GM18870 (cell line): Measurements from ENCODE around the gene P2RY2.
"Not testable (repeated sequence)": the region's sequence is repeated elsewhere in the genome, so short reads cannot be mapped to it uniquely, and the experiment has no call there.

ENCODE experiments used
- ATAC-seq: cut with Tn5 transposase; IDR thresholded peaks from one replicate; pipeline ENCODE4 v1.9.1; 2021; ENCODE audit warnings: moderate library complexity; ENCODE audit not compliant: unreplicated experiment

The P2RY2 gene

DNA sequence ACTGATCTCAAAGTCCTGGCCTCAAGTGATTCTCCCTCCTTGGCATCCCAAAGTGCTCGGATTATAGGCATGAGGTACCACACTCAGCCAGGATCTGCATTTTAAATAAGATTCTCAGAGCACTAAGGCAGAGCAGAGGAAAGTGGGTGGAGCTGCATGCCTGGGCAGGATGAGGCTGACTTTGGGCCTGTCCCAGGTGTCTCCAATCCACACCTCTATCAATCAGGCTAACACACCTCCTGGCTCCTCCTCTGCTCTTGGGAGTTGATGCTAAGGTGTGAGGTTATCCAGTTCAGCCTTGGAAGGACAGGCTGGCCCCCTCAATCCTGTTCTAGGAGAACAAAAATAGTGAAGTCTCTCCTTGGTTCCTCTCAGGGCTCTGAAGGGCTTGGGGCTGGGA, 30.2 kb upstream of the P2RY2 start:
- no peak for ATAC-seq

DNA sequence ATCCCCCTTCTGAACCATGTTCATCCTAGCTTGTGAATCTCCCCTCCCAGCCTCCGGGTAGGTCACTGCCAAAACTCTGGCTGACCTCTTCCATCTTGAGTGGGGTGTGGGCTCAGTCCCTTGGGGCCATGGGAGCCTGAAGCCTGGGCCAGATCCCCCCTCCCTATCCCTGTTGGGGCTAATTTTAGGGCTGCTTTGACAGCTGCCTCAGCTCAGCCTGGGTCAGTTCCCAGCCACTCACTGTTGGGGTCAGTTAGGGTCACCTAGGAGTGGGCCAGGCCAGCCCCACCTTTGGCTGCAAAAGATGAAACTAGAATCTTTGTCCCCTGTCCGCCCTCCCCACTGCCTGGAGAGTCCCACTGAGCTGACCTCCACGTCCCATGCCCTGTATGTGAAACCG, 29.8 kb upstream of the P2RY2 start:
- no peak for ATAC-seq

DNA sequence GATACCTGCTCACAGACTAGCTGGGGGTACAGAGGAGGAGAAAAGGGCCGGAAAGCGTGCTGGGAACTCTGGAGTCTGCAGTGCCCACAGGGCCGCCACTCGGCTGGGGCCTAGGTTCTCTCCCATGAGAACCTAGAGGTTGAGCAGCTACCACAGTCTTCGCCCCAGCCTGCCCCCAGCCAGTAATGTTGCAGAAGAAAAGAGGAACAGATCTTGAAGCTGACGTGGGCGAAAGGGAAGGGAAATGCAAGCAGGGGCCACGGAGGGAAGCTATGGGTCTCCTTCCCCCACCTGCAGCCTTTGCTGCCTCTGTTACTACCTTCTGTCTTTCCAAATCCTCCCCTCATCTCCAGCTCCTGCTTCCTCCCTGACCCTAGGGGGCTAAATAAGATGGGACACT, 28.8 kb upstream of the P2RY2 start:
- no peak for ATAC-seq

DNA sequence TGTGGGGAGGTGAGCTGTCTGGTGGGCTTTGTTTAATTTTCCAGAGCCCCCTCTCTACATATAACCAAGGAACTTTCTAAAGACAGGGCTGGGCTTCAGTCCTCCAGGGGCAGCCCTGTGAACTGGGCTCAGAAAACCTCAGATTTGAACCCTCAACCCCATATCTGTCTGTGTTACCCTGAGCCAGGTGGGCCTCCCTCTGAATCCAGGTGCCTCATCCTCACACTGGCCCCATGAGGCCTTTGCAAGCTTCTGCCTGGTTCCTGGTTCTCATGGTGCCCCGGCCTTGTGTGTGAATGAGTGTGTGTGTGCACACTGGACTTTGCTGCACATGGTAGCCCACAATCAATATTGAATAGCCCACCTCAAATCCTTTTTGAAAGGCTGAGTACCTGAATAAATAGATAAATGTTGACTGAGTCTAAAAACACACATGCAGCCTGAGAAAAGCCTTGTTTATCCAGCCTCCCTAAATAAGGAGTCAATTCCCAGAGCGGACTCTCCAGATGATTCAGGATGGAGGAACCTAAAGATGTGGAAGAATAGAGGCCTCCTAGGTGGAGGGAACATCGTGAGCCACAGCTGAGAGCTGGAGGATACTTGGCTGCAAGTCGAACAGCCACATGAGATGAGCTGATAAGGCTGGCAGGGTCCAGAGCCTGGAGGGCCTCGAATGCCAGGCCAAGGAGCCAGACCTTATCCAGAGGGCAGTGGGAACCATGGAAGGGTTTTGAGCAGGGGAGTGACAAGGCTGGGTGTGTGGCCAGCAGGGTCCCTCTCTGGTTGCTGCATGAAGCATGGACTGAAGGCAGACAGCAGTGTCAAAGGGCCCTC, 28.1 kb upstream of the P2RY2 start:
- ATAC-seq, result no peak

DNA sequence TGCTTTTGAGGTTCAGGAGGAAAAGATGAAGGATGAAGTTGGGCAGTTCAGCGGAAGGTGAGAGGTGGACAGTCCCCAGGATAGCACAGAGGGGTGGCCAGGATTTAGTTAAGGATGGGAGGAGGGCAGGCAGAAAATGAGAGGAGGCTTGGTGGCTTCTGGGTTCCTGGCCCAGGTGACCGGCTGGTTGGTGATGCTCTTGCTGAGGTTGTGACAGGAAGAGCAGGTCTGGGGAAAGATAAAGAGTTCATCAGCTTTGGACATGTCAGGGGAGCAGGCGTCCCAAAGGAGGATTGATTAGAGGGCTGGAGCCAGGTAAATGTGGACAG, 27.6 kb upstream of the P2RY2 start:
- no peak for ATAC-seq

DNA sequence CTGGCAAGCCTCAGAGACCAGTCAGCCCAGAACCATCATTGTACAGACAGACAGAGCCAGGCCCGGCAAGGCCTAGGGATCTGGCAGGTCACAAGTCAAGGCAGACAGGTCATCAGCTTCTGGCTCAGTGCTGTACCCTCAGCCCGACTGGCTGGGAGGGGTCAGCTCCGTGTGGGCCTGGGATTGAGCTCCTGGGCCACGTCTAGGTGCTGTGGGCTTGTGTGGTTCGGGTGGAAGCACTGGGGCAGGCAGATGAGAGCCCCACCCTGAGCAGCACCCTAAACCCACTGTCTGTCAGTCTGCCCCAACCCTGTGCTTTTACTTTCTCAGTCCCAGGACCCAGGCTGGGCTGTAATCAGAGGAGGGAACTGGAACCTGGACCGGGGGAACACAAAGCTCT, 26.9 kb upstream of the P2RY2 start:
- no peak for ATAC-seq

DNA sequence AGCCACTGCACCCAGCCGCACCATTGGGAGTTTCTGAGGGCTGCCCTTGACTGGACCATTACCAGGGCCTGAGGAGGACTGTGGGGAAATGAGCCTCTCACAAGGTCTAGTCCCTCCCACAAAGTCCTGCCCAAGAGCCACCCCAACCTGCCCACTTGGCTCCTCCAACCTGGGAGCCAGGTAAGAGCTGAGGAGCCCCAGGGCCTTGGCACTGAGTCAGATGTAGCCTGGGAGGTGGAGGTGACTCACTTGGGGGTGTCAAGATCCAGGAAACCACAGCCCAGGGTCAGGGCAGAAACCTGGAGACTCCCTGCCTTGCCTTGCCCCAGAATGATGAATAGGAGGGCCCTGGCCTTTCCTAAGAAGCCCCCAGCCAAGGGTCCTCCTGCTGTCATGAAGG, 25.8 kb upstream of the P2RY2 start:
- ATAC-seq, result no peak

DNA sequence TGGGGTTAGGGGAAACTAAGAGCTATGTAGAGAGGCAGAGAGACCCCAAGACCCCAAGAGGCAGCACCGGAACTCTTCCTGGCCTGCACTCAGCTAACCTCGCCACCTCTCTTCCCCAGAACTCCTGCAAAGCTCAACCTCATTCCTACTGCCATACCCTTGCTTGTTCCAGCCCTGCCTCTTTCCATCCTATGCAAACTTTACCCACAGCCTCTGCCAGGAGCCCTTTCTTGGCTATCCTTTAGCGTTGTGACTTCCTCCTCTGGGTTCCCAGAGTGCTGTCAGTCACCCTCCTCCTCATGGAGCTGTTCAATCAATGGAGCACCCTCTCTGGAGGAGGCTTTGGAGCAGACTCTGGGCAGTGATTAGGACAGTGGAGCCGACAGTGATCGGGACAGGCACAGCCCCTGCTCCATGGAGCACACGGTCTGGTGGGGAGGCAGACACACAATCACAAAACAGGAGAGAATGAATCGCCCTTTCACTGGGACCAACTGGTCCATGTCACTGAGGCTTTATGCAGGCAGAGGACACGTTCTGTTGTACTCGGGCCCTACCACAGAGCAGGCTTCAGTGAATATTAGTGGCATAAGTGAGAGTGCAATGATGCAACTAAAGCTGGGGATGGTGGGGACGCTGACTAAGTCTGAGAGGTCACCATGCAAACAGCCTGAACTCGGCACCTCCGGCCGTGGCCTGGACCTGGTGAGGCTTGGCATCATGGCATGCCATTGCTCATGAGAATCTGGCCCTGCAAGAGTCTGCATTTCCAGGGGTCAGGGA, 24.6 kb upstream of the P2RY2 start:
- no peak for ATAC-seq

DNA sequence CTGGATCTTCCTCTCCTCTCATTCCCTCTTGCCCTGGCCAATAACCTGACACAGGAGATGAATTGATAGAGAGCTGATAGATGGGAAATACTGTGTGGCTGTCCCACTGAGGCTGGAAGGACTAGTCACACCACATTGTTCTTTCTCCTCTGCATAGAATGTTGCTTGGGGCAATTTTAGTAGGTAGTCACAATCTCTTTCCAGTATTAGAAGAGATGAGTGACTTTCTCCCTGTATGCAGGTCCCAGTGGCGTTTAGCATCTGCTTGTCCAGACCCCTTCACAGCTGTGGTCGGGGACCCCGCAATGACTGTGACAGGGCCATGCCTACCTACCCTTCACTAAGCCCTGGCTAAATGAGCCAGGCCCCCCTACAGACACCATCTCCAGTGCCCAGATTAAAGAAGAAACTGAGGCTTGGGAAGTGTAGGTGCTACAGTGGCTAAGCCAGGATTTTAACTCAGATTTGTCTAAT, 24.0 kb upstream of the P2RY2 start:
- ATAC-seq, result no peak

DNA sequence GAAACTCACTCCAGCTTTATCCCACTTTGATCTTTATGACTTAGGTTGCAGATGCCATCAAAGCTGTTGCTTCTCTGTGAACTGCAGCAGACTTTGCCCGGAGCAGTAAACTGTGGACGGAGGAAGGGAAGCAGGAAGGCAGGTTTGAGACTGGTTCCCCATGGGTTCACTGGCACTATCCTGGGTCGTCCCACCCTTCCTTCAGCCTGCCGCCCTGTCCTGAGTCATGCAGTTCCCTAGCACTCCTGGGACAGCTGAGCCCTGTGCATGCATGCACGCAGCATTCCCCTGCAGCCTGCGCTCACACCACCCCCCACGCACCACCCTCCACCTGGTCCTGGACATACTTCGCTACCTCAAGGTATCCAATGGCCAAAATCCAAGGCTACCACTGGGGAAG, 23.5 kb upstream of the P2RY2 start:
- no peak for ATAC-seq

DNA sequence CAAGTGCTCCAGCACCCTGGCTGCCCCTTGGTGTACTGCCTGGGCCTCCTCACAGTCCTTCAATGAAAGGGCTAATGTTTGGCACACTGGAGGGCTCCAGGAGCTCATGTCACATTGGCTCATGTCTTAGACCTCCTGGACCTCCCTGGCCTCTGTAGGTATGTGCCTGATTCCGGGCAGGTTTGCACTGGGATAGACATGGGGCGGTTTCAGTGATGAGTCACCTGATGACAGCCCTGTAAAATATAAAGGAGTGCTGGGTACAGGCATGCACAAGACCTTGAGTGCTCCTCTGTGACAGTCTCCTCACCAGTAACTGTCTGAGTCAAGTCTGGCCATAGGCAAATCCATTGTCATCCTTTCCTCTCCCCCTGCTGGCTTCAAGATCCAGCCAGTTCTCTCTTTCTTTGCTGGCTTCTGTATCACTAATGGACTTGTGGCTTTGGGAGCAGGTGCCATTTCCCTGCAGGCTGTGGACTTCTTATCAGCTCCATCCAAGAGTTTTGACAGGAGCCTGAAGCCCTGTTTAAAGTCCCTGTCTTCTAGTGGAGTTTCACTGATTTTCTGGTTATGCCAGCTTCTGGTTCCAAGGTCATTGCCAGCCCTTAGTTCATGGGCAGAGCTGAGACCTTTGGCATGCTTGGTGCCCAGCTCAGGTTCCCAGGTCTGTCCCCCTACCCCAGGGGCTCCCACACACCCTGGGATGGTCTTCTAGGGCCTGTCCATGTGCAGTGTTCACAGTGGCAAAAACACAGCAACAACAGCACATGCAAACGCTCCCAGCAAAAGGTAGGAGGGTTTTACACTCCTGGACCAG, 22.7 kb upstream of the P2RY2 start:
- no peak for ATAC-seq

DNA sequence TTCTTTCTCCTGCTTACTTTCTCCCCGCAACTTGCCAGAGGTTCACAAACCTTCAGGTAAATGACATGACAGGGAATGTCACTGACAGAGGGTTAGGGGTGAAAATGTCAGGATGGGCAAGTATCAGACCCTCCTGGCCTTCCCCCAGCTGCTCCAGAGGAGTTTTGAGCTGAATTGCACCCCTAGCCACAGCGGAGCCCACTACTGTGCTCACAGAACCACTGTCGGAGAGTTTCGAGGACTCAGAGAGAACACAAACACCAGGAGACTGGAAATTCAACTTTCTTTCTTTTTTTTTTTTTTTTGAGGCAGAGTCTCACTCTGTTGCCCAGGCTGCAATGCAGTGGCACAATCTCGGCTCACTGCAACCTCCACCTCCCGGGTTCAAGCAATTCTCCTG, 21.5 kb upstream of the P2RY2 start:
- no peak for ATAC-seq

DNA sequence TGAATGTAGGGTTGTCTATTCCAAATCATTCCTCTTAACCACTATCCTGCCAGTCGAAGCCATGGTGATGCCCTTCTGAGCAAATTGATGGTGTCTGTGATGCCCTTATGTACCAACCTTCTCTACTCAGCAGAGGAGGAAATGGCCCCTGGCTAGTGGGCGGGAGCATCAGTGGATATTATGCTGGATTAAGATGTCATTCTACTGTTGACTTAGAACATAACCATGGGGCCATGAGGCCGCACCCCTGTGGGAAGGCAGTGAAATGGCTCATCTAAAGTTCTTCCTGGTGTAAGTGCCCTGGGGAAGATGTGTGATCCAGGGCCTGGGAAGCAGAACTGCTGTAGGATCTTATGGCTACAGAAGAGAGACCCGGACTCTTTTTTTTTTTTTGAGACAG, 20.7 kb upstream of the P2RY2 start:
- no peak for ATAC-seq

DNA sequence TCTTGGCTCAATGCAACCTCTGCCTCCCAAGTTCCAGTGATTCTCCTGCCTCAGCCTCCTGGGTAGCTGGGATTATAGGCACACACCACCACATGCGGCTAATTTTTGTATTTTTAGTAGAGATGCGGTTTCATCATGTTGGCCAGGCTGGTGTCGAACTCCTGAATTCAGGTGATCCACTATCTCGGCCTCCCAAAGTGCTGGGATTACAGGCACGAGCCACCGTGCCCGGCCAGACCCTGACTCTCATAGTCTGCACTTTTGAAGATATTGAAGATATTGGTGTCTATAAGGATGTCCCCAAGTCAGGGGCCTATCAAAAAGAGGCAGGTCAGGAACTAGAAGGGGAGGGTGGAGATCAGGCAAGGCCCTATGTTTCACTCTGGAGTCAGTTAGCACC, 20.3 kb upstream of the P2RY2 start:
- ATAC-seq, result not testable (repeated sequence)

DNA sequence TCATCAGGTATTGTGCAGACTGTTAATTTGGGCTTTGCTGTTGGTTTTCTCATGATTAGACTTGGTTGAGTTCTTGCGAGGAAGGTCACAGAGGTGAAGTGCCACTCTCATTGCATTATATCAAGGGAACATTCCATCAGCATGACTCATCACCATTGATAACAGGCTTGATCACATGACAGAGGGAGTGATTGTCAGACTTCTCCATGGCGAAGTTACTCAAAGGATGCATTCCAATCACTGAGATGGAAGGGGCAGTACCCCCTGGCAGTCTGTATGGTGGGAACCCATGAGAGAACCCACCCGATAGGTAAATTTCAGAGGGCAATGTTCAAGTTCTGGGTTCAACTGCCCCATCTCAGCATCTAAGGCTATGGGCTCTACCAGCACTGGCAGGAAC, 19.4 kb upstream of the P2RY2 start:
- ATAC-seq, result no peak

DNA sequence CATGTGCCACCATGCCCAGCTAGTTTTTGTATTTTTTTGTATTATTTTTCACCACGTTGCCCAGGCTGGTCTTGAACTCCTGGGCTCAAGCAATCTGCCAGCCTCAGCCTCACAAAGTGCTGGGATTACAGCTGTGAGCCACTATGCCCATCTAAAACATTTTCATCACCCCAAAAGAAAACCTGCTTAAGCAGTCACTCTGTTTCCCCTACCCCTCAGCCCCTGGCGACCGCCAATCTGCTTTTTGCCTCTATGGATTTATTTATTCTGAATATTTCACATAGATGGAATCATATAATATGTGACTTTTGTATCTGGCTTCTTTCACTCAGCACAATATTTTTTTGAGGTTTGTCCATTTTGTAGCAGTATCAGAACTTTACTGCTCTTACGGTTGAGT, 18.6 kb upstream of the P2RY2 start:
- no peak for ATAC-seq

DNA sequence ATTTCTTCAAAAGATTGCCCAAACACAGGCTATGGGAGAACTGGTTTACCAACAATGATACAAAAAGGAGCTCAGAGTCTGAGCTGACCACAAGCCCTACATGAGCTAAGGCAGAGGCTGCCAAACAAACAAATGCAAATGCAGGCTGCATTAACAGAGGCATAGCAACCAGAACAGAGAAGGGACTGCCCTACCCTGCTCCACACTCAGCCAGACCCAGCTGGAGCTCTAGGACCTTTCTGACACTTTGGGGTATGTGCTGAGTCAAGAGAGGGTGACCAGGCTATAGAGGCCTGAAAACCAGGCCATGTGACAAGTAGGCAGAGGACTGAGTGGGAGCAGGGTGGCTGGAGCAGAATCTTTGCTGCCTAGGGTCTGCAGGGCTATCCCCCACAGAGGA, 17.8 kb upstream of the P2RY2 start:
- no peak for ATAC-seq

DNA sequence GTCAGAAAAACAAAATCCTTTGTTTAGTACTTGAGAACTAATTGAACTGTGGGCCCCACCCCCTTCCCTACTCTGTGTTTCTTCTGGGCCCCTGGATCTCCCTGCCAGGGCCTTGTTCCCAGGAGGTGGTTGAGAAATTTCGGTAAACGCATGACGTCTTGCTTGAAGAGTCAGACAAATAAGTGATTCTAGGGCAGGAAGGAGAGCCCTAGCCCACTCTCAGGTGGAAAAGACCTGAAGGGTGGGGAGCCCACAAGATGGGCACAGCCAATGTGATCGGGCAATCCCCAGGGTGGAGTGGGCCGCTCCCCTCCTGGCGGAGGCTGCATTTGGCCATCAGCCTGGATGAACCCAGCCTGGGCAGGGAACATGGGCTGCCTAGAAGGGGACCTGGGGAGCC, 16.8 kb upstream of the P2RY2 start:
- ATAC-seq, result no peak

DNA sequence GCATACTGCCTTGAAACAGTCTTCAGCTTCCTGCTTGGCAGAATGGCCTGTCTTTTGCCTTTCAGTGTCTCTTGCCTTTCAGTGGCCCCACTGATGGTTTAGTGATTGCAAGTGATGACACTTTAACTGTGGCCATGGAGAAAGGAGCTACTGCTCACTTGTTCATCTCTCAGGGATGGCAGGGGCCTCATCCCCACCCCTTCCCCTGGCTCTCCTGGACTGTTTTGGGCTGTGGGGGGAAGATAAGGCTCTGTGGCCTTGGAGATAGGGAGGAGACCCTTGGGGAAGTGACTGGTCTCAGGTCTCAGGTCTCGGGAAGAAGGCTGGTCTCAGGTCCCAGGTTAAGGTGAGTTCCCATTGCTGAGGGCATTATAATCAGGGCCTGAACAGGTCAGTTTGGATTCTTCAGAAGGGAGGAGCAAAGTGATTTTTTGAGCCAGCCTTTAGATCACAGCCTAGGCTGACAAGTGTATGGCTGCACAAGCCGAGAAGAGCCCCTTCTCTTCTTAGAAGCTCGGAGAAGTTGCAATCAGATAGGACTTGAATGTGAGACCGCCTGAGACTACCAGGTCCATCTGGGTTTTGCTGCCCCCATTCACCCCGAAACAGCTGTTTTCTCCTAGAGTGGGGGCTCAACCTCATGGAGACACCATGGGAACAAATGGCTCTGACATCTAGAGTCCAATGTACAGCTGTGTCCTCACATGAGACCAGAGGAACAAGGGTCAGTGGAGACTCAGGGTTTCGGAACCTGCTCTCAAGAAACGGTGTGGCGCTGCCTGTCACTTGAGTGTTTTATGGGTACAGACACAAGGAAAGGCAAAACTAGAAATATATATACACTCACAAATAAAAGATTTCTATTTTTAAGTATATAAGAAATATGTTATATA, 15.9 kb upstream of the P2RY2 start:
- ATAC-seq, result no peak

DNA sequence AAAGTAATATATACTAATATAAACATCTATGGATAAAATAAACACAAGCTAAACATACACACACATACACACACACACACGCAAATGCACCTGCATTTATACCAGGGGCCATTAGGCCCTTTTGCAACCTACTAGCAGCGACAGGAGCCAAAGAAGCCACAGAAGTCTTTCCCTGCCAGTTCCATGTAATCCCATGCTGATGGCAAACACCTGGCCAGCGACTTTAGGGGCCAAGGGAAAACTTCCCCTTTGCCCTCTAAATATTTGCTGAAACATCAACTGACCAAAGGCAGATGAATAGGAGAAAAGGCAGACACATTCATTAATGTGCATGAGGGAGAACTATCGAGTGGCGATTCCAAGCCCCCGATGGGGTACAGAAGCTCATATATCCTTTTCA, 14.8 kb upstream of the P2RY2 start:
- ATAC-seq, result no peak

DNA sequence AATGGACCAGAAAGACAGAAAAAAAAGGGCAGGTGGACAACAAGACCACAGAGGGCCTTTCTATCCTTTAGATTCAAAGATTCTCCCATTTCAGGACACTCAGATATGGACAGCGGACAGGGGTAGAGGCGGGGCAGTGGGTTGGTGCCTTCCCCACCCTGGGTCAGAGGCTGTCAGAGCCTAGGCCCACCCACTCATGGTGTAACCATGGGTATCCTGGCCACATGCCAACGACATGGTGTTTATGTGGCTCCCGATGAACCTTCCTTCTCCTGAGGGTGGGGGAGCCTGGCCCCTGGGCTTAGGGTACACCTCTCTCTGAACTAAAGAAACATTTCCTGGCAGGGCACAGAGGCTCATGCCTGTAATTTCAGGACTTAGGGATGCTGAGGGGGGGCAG, 14.3 kb upstream of the P2RY2 start:
- ATAC-seq, result no peak
